ENCODE results near the gene TNFAIP2.

Gene TNFAIP2

DNA sequence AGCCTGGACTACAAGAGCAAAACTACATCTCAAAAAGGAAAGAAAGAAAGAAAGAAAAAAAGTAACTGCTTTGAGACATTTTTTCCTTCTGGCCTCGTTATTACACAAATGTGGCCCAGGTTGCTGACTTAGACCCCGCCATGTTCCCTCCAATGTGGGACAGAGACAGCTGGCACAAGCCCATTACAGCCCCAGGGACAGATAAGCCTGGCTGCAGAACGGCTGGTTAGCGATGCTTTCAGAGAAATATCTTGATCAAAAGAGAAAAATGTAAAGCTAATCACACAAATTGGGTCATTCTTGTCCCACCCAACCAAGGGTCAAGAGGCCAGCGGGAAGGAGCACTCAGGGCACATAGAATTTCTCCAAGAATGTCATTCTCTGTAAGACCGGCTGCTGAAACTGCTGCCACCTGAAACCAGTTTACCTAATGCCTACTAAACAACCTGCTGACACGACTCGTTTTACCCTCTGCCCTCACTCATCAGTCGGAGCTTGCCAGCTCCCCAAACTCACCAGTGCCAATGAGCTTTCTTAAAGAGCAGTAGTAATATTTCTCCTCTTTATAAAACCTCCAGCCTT lies 63.1 kb downstream of the TNFAIP2 start:
- no peak for DNase-seq (ENCODE audit: low read depth)

All from non-pigmented ciliary epithelial cell (primary cell).